H1 (cell line): ENCODE measurements around the gene ABCA2. TPM values are rescaled to one million over a fixed set of nuclear protein-coding genes. Genes with fewer than 3 reads are reported as not detected.

Source experiments
- CTCF ChIA-PET: fragments of 300-600 bp; sonication (Branson Sonifier 250); formaldehyde crosslinking; loops from one replicate; lab custom pipeline; 2021; ENCODE audit not compliant: partially characterized antibody; lab: Charles Lee
- POLR2A ChIA-PET: fragments of 300-600 bp; sonication (Branson Sonifier 250); formaldehyde crosslinking; loops from one replicate; lab custom pipeline; 2021; ENCODE audit warnings: inconsistent platforms; ENCODE audit not compliant: partially characterized antibody; lab: Charles Lee
- DNase-seq, 2 experiments: peaks; one replicate each; pipeline versions ENCODE4 v3.0.0 to v3.0.0-alpha.2; 2010 to 2022; ENCODE audit warnings: low spot score in 2 of 2, low read depth in 1 of 2, mixed read lengths in 1 of 2
- FAIRE-seq: peaks from 2 replicates; lab custom pipeline; 2011; peaks lifted over from hg19 to GRCh38; lab: Jason Lieb, UNC
- H2AFZ ChIP-seq: 2 replicates; pipeline ENCODE4 v1.8.1; 2012; ENCODE audit warnings: low read length, inconsistent platforms
- H2AK5ac ChIP-seq: 2 replicates; pipeline ENCODE4 v1.6.1; 2013; ENCODE audit warnings: low read depth, low read length
- H2BK120ac ChIP-seq: replicated peaks from 2 replicates; pipeline ENCODE3; 2013; ENCODE audit warnings: low read depth, low read length, inconsistent platforms
- H2BK12ac ChIP-seq: 2 replicates; pipeline ENCODE4 v1.6.1; 2013; ENCODE audit warnings: low read depth, low read length
- H2BK15ac ChIP-seq: 2 replicates; pipeline ENCODE4 v1.6.1; 2013; ENCODE audit warnings: low read length
- H2BK20ac ChIP-seq: 2 replicates; pipeline ENCODE4 v1.6.1; 2013; ENCODE audit warnings: low read length
- H2BK5ac ChIP-seq: 2 replicates; pipeline ENCODE4 v1.6.1; 2013; ENCODE audit warnings: low read depth, low read length
- H3K14ac ChIP-seq: 2 replicates; pipeline ENCODE4 v1.6.1; 2013; ENCODE audit warnings: inconsistent platforms; ENCODE audit not compliant: insufficient read length
- H3K18ac ChIP-seq: 2 replicates; pipeline ENCODE4 v1.6.1; 2013; ENCODE audit warnings: low read length; ENCODE audit errors: extremely low read depth
- H3K23ac ChIP-seq: 2 replicates; pipeline ENCODE4 v1.6.1; 2013; ENCODE audit warnings: inconsistent platforms; ENCODE audit not compliant: insufficient read length
- H3K23me2 ChIP-seq: 2 replicates; pipeline ENCODE4 v1.6.1; 2013; ENCODE audit warnings: low read depth, low read length
- H3K27ac ChIP-seq: 2 replicates; pipeline ENCODE4 v1.6.1; 2011; ENCODE audit warnings: low read depth, low read length, inconsistent platforms
- H3K27me3 ChIP-seq, 4 experiments: replicated peaks in 1 of 4; 1 replicate in 1 of 4; 2 replicates in 3 of 4; pipeline versions ENCODE4 v1.6.1 to v1.8.1; 2011 to 2013; ENCODE audit warnings: low read length in 3 of 4, mild to moderate bottlenecking in 3 of 4, inconsistent platforms in 2 of 4, mixed read lengths in 2 of 4, moderate library complexity in 1 of 4; ENCODE audit not compliant: control insufficient read depth in 3 of 4, insufficient read depth in 3 of 4; ENCODE audit errors: extremely low read depth in 1 of 4
- H3K36me3 ChIP-seq, 4 experiments: 2 replicates each; pipeline versions ENCODE4 v1.6.1 to v1.8.1; 2011 to 2013; ENCODE audit warnings: mild to moderate bottlenecking in 4 of 4, low read length in 3 of 4, moderate library complexity in 2 of 4, control low read depth in 1 of 4, inconsistent platforms in 1 of 4; ENCODE audit not compliant: insufficient read depth in 4 of 4, control insufficient read depth in 2 of 4
- H3K4ac ChIP-seq: replicated peaks from 2 replicates; pipeline ENCODE3; 2013; ENCODE audit warnings: low read length, low read depth, mixed read lengths, inconsistent platforms; ENCODE audit not compliant: insufficient read length
- H3K4me1 ChIP-seq, 4 experiments: replicated peaks in 1 of 4; 1 replicate in 1 of 4; 2 replicates in 3 of 4; pipeline versions ENCODE4 v1.6.1 to v1.8.1; 2011 to 2013; ENCODE audit warnings: low read length in 3 of 4, inconsistent platforms in 2 of 4, mixed read lengths in 1 of 4; ENCODE audit not compliant: insufficient read depth in 4 of 4, control insufficient read depth in 3 of 4
- H3K4me2 ChIP-seq, 2 experiments: 2 replicates each; pipeline versions ENCODE4 v1.6.1 to v1.8.1; 2011 to 2013; ENCODE audit warnings: low read depth in 2 of 2, low read length in 2 of 2, control low read depth in 1 of 2, inconsistent platforms in 1 of 2, mild to moderate bottlenecking in 1 of 2; ENCODE audit not compliant: insufficient read depth in 1 of 2
- H3K4me3 ChIP-seq, 4 experiments: fragments of 200-600, 300-600 bp in 1 of 4; sonication (generic), shearing (Covaris generic), sonication (Bioruptor Twin) in 1 of 4; 2 replicates each; pipeline versions ENCODE4 v1.5.1 to v1.8.1; 2011 to 2016; ENCODE audit warnings: low read length in 4 of 4, low read depth in 3 of 4, control low read depth in 2 of 4, inconsistent platforms in 2 of 4, mild to moderate bottlenecking in 2 of 4, mixed read lengths in 1 of 4, moderate library complexity in 1 of 4; ENCODE audit not compliant: insufficient read depth in 2 of 4; ENCODE audit errors: extremely low read depth in 1 of 4
- H3K56ac ChIP-seq: replicated peaks from 2 replicates; pipeline ENCODE3; 2013; ENCODE audit warnings: low read depth, mild to moderate bottlenecking, mixed read lengths, low read length, inconsistent platforms; ENCODE audit not compliant: insufficient read length
- H3K79me1 ChIP-seq: 2 replicates; pipeline ENCODE4 v1.6.1; 2013; ENCODE audit warnings: low read depth, low read length, control low read depth
- H3K79me2 ChIP-seq, 2 experiments: 2 replicates each; pipeline versions ENCODE4 v1.6.1 to v1.8.1; 2012 to 2013; ENCODE audit warnings: low read length in 2 of 2, mild to moderate bottlenecking in 2 of 2, inconsistent platforms in 1 of 2; ENCODE audit not compliant: insufficient read depth in 2 of 2, control insufficient read depth in 1 of 2
- H3K9ac ChIP-seq, 4 experiments: replicated peaks in 1 of 4; 1 replicate in 1 of 4; 2 replicates in 3 of 4; pipeline versions ENCODE4 v1.6.1 to v1.8.1; 2011 to 2013; ENCODE audit warnings: low read depth in 3 of 4, low read length in 3 of 4, control low read depth in 2 of 4, mild to moderate bottlenecking in 2 of 4, moderate library complexity in 2 of 4, inconsistent platforms in 1 of 4; ENCODE audit errors: extremely low read depth in 1 of 4
- H3K9me3 ChIP-seq, 2 experiments: 2 replicates each; pipeline versions ENCODE4 v1.6.1 to v1.8.1; 2012 to 2013; ENCODE audit warnings: mild to moderate bottlenecking in 2 of 2, moderate library complexity in 2 of 2, control low read depth in 1 of 2, inconsistent platforms in 1 of 2, low read depth in 1 of 2, low read length in 1 of 2, mixed read lengths in 1 of 2; ENCODE audit not compliant: insufficient read depth in 2 of 2
- H4K20me1 ChIP-seq, 2 experiments: replicated peaks in 1 of 2; 2 replicates each; pipeline versions ENCODE3 to v1.8.1; 2011 to 2013; ENCODE audit warnings: inconsistent platforms in 2 of 2, low read length in 2 of 2, mild to moderate bottlenecking in 1 of 2; ENCODE audit not compliant: insufficient read depth in 2 of 2, control insufficient read depth in 1 of 2
- H4K5ac ChIP-seq: 2 replicates; pipeline ENCODE4 v1.6.1; 2013; ENCODE audit warnings: low read length, low read depth, mixed read lengths, inconsistent platforms; ENCODE audit not compliant: insufficient read length
- H4K8ac ChIP-seq: 2 replicates; pipeline ENCODE4 v1.8.0; 2013; ENCODE audit warnings: mild to moderate bottlenecking, moderate library complexity, low read length, inconsistent platforms; ENCODE audit not compliant: insufficient read depth; ENCODE audit errors: extremely low read depth
- H4K91ac ChIP-seq: replicated peaks from 2 replicates; pipeline ENCODE3; 2013; ENCODE audit warnings: low read length, mixed read lengths, inconsistent platforms; ENCODE audit not compliant: insufficient read length
- GTF2F1 ChIP-seq: IDR thresholded peaks from 2 replicates; pipeline ENCODE4 v1.6.1; 2012; ENCODE audit warnings: low read depth, low read length, improper control_type of control experiment, borderline replicate concordance
- TAF7 ChIP-seq: optimal IDR thresholded peaks from 2 replicates; pipeline ENCODE3; 2011; ENCODE audit warnings: low read depth, mild to moderate bottlenecking, inconsistent platforms, low read length, moderate library complexity, borderline replicate concordance
- WGBS, 2 experiments: shearing (Covaris generic) in 1 of 2; methylation state at CpG; one replicate each; pipeline versions ENCODE4 v1.1.6 to v1.1.7; 2013 to 2015; ENCODE audit warnings: low lambda C conversion rate in 2 of 2, mixed read lengths in 2 of 2, inconsistent platforms in 1 of 2, low coverage in 1 of 2, missing lambda C conversion rate in 1 of 2; ENCODE audit not compliant: insufficient replicate concordance in 2 of 2, insufficient coverage in 1 of 2, insufficient read length in 1 of 2; ENCODE audit errors: extremely low coverage in 1 of 2, missing lambda C conversion rate in 1 of 2; 5-methylcytosine and 5-hydroxymethylcytosine counted together
- polyA plus RNA-seq, 7 experiments: library from polyadenylated mRNA; depleted of rRNA in 3 of 7; stranded (reverse) in 5 of 7; unstranded in 2 of 7; fragments of >200 nt in 5 of 7; fragments of 200-250 nt in 2 of 7; gene quantifications; 1 replicate in 5 of 7; 2 replicates in 1 of 7; 4 replicates in 1 of 7; pipeline versions ENCODE4 v1.2.1 to v1.2.3, GENCODE V29; 2011 to 2013; ENCODE audit warnings: missing spikeins in 2 of 7, mixed read lengths in 2 of 7
- total RNA-seq: library from RNA; stranded (reverse); fragmentation: NEBNext Ultra II Directional; extraction: Animal tissue kit (Norgen Biotek cat#: 25700); gene quantifications from 2 replicates; pipeline ENCODE4 v1.2.1, GENCODE V29; 2021

The ABCA2 gene
- total and polyA plus RNA-seq, 2 of the 8 experiments (the other 6 are each of a cell fraction or from before 2014, with no cell fraction given), result 12.5 to 14.3 TPM

DNA sequence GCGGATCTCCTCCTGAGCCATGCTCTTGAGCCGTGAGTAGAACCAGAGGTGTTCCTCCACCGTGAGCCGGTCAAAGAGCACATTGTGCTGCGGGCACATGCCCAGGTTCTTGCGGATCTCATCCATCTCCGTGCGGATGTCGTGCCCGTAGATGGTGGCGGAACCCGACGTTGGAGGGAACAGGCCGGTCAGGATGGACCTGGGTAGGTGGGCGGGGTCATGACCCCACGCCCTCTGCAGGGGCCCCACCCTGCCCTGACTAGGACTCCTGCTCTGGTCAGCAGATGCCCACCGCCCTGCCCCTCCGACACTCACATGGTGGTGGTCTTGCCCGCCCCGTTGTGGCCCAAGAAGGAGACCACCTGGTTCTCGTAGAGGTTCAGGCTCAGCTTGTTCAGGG lies 12.1 kb downstream of the ABCA2 start:
- Histone ChIP-seq H3K4me2 (no peak overlapping the region), H3K23me2 (no peaks in the 10 kb centered on the region; the same call in 1 of the 2 replicates), H3K27me3 (no peaks in the 10 kb centered on the region; a peak in 1 of 7 replicates), H3K79me1 (no peaks in the 10 kb centered on the region), H4K8ac (no peak overlapping the region), H3K4me3 (no peak overlapping the region), H2BK12ac (no peak overlapping the region), H3K23ac (no peak overlapping the region), H3K9me3 (peaks cover 0 to 27% of the 10 kb centered on the region in 2 experiments; a peak in 2 of 4 replicates), H3K79me2 (no peaks in the 10 kb centered on the region), H2BK120ac (no peak overlapping the region), H3K14ac (no peak overlapping the region), H3K27ac (no peak overlapping the region), H4K91ac (no peak overlapping the region), H2BK15ac (no peak overlapping the region), H3K36me3 (peaks cover 0 to 13% (median 0%) of the 10 kb centered on the region in 4 experiments; a peak in 1 of 8 replicates), H2AK5ac (no peak overlapping the region), H2BK20ac (no peak overlapping the region), H3K9ac (no peak overlapping the region), H2AFZ (no peak overlapping the region), H3K4ac (no peak overlapping the region), H3K18ac (no peak overlapping the region), H4K20me1 (peaks cover 0 to under 1% of the 10 kb centered on the region in 2 experiments), H2BK5ac (no peak overlapping the region), H4K5ac (no peak overlapping the region), H3K56ac (no peak overlapping the region), H3K4me1 (peaks cover 0 to 7% (median under 1%) of the 10 kb centered on the region in 4 experiments; a peak in 2 of 7 replicates)
- ChIA-PET POLR2A (no interaction called here), CTCF (interaction anchor here (1.4 to 7.2 kb wide), 5 partner anchors 14 to 68 kb away, joined by 3 to 54 read pairs (median 6); partner anchors contain the start of genes ABCA2 and FUT7)
- 95% methylated on average over 17 of the region's 21 CpGs; no CpG with 5 or more reads in 1 of the 2 experiments for WGBS, 2 experiments
- FAIRE-seq (no peak), DNase-seq (no peak)
- TF ChIP-seq TAF7 (no peak), GTF2F1 (no peak)
